Measurements from ENCODE around the gene MMP20. TPM values are rescaled to one million over a fixed set of nuclear protein-coding genes. Genes with fewer than 3 reads are reported as not detected.

The MMP20 gene
- polyA plus RNA-seq, 1 experiment = not detected

DNA sequence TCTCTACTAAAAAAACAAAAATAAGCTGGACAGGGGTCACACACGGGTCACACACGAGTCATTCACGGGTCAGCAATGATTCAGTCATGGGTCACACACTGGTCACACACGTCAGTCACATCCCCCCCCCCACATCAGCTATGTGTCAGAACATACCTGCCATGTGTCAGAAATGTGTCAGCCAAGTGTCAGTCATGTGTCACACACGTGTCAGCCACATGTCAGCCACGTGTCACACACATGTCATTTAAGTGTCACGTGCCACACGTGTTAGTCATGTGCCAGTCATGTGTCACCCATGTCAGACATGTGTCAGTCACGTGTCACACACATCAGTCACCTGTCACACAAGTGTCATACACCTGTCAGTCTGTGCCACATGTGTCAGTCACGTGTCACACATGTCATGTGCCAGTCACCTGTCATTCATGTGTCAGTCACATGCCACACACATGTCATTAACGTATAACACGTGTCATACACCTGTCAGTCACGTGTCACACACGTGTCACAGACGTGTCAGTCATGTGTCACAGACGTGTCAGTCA is 28.7 kb upstream of the MMP20 start:
- H3K27me3 ChIP-seq (ENCODE audit: control insufficient read depth, insufficient read depth, low read length) = peaks cover 3% of the 10 kb centered on the region
- no peaks in the 10 kb centered on the region; the same call in 1 of the 2 replicates for H3K9me3 ChIP-seq (ENCODE audit: control insufficient read depth, insufficient read depth, low read length)
- H3K4me3 ChIP-seq (ENCODE audit: low read depth, low read length) = no peak overlapping the region
- ChIA-PET POLR2A (no interaction called here), CTCF (interaction anchor here (1.9 kb wide), 1 partner anchor 13 kb away, joined by 6 read pairs; no protein-coding TSS in a partner anchor)
- no peak for DNase-seq (ENCODE audit: low read depth, low spot score)
- H3K27ac ChIP-seq (ENCODE audit: low read depth, low read length) = no peak overlapping the region
- TF ChIP-seq, protein P1, sequence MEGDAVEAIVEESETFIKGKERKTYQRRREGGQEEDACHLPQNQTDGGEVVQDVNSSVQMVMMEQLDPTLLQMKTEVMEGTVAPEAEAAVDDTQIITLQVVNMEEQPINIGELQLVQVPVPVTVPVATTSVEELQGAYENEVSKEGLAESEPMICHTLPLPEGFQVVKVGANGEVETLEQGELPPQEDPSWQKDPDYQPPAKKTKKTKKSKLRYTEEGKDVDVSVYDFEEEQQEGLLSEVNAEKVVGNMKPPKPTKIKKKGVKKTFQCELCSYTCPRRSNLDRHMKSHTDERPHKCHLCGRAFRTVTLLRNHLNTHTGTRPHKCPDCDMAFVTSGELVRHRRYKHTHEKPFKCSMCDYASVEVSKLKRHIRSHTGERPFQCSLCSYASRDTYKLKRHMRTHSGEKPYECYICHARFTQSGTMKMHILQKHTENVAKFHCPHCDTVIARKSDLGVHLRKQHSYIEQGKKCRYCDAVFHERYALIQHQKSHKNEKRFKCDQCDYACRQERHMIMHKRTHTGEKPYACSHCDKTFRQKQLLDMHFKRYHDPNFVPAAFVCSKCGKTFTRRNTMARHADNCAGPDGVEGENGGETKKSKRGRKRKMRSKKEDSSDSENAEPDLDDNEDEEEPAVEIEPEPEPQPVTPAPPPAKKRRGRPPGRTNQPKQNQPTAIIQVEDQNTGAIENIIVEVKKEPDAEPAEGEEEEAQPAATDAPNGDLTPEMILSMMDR (IDR thresholded peaks at IDR 0.05; ENCODE audit: low read depth, low read length) = no peak

DNA sequence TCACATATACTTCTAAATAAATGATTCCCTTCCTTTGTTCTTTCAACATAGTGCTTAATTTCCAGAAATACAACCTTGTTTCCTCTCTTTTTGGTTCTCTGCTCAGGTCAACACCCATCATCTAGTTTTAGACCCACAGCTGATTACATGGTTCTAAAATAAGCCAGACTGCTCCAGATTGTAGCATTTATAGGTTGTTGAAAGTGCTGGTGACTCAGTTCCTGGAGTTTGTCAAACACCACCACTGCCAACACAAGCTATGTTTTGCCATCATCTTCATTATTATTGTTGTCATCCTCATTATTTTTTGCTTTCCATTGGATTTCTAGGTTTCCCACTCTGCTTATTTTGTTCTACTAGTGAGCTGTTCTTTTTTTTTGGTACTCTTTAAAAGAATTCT is 22.3 kb upstream of the MMP20 start:
- no peak for DNase-seq (ENCODE audit: low read depth, low spot score)
- H3K27me3 ChIP-seq (ENCODE audit: control insufficient read depth, insufficient read depth, low read length) = peaks cover 3% of the 10 kb centered on the region
- H3K4me3 ChIP-seq (ENCODE audit: low read depth, low read length) = no peak overlapping the region
- H3K27ac ChIP-seq (ENCODE audit: low read depth, low read length) = no peak overlapping the region
- ChIA-PET POLR2A (no interaction called here), CTCF (interaction anchor here (0.9 kb wide), 1 partner anchor 19 kb away, joined by 4 read pairs; no protein-coding TSS in a partner anchor)
- TF ChIP-seq, protein P1 (IDR thresholded peaks at IDR 0.05; ENCODE audit: low read depth, low read length) = no peak
- no peaks in the 10 kb centered on the region for H3K9me3 ChIP-seq (ENCODE audit: control insufficient read depth, insufficient read depth, low read length)

DNA sequence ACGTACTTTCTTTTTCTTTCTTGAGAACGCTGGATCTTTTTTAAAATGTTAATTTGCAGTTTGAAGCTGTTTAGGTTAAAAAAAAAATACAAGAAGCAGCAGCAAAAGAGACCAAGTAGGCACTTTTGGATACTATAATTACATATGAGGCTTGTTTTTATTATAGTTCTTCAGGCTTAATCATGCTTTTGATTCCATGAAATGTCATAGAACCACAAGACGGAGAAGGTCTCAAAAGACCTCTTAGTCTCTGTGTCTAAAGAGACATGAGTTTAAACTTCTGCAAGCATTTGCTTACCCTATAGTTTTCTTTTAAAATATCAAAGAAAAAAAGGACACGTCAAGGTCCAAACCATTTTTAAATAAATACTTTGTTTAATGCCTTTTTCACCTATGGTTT is 18.8 kb upstream of the MMP20 start:
- DNase-seq (ENCODE audit: low read depth, low spot score) = no peak
- POLR2A ChIA-PET = no interaction called here
- Histone ChIP-seq H3K4me3 (ENCODE audit: low read depth, low read length) (no peak overlapping the region), H3K9me3 (ENCODE audit: control insufficient read depth, insufficient read depth, low read length) (no peaks in the 10 kb centered on the region), H3K27ac (ENCODE audit: low read depth, low read length) (no peak overlapping the region), H3K27me3 (ENCODE audit: control insufficient read depth, insufficient read depth, low read length) (peaks cover 3% of the 10 kb centered on the region)
- TF ChIP-seq, protein P1 (IDR thresholded peaks at IDR 0.05; ENCODE audit: low read depth, low read length) = no peak
- CTCF ChIA-PET = interaction anchor here (1.9 kb wide), 1 partner anchor 21 kb away, joined by 5 read pairs; no protein-coding TSS in a partner anchor

DNA sequence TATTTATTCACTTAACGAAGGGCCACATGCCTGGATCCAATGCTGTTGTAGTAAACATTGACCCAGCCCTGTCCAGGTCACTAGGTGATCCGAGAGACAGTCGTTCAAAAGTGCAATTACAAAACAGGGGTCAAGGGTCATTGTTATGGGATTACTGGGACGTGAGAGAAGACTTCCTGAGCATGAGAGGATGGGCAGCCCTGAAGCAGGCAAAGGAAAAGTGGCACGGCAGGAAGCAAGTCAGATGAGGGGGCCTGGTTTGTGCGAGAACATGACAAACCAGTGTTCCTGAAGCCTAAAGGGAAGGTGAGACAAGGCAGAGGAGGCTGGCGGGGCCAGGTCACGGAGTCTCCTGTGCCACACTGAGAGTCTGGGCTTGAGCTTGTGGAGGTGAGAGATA is 15.8 kb upstream of the MMP20 start:
- TF ChIP-seq, protein P1 (IDR thresholded peaks at IDR 0.05; ENCODE audit: low read depth, low read length) = no peak
- no peaks in the 10 kb centered on the region for H3K27me3 ChIP-seq (ENCODE audit: control insufficient read depth, insufficient read depth, low read length)
- DNase-seq (ENCODE audit: low read depth, low spot score) = no peak
- H3K27ac ChIP-seq (ENCODE audit: low read depth, low read length) = no peak overlapping the region
- CTCF ChIA-PET = interaction anchor here (0.9 kb wide), 1 partner anchor 25 kb away, joined by 4 read pairs; no protein-coding TSS in a partner anchor
- POLR2A ChIA-PET = no interaction called here
- no peaks in the 10 kb centered on the region for H3K9me3 ChIP-seq (ENCODE audit: control insufficient read depth, insufficient read depth, low read length)
- H3K4me3 ChIP-seq (ENCODE audit: low read depth, low read length) = no peak overlapping the region

DNA sequence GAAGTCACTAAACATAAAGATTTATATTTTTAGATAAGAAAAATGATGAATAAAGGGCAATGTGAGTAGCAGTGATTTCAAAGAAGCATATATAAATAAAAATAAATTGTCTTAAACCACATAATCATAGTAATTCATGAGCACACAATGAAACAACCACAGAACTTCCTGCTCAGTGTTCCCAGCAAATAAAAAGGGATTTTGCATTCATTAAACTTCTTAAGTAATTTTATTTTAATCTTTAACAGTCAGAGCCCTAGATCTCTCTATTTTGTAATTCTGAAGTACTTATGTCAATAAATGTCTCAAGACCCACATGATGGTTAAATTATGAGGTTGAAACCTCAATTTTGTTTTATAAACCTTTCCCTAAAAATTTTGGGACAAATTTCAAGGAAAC is 14.5 kb upstream of the MMP20 start:
- no peak for DNase-seq (ENCODE audit: low read depth, low spot score)
- CTCF ChIA-PET = no interaction called here
- TF ChIP-seq, protein P1 (IDR thresholded peaks at IDR 0.05; ENCODE audit: low read depth, low read length) = no peak

More for the DNA sequence above, 14.5 kb upstream of the MMP20 start:
- H3K27me3 ChIP-seq (ENCODE audit: control insufficient read depth, insufficient read depth, low read length) = no peaks in the 10 kb centered on the region
- no peak overlapping the region for H3K27ac ChIP-seq (ENCODE audit: low read depth, low read length)
- POLR2A ChIA-PET = no interaction called here
- no peaks in the 10 kb centered on the region for H3K9me3 ChIP-seq (ENCODE audit: control insufficient read depth, insufficient read depth, low read length)
- H3K4me3 ChIP-seq (ENCODE audit: low read depth, low read length) = no peak overlapping the region
